Ectodermal cell (in vitro differentiated cells): ENCODE measurements around the gene CEBPE.
A peak's percentile ranks its signal among the peaks of the same experiment; 100 is the strongest.

Experiments used
- H3K27ac ChIP-seq: 2 replicates; pipeline ENCODE4 v1.7.0; 2013; ENCODE audit warnings: mild to moderate bottlenecking, low read depth, low read length; ENCODE audit not compliant: insufficient read depth, poor library complexity, severe bottlenecking
- H3K27me3 ChIP-seq: 2 replicates; pipeline ENCODE4 v1.7.0; 2013; ENCODE audit warnings: mild to moderate bottlenecking, low read length; ENCODE audit not compliant: insufficient read depth, control insufficient read depth, poor library complexity, severe bottlenecking
- H3K36me3 ChIP-seq: one replicate; pipeline ENCODE4 v1.7.0; 2013; ENCODE audit warnings: low read length; ENCODE audit not compliant: control insufficient read depth, insufficient read depth
- H3K4me1 ChIP-seq: one replicate; pipeline ENCODE4 v1.7.0; 2013; ENCODE audit warnings: low read length; ENCODE audit not compliant: control insufficient read depth, insufficient read depth
- H3K4me3 ChIP-seq: 2 replicates; pipeline ENCODE4 v1.7.0; 2013; ENCODE audit warnings: low read depth, low read length, control low read depth; ENCODE audit not compliant: insufficient read depth
- H3K9me3 ChIP-seq: 2 replicates; pipeline ENCODE4 v1.7.0; 2013; ENCODE audit warnings: mild to moderate bottlenecking, low read length, moderate library complexity; ENCODE audit not compliant: control insufficient read depth
- WGBS, 2 experiments: methylation state at CpG; one replicate each; pipeline ENCODE4 v1.1.7; 2013; ENCODE audit warnings: missing lambda C conversion rate in 2 of 2; 5-methylcytosine and 5-hydroxymethylcytosine counted together

Gene CEBPE

DNA sequence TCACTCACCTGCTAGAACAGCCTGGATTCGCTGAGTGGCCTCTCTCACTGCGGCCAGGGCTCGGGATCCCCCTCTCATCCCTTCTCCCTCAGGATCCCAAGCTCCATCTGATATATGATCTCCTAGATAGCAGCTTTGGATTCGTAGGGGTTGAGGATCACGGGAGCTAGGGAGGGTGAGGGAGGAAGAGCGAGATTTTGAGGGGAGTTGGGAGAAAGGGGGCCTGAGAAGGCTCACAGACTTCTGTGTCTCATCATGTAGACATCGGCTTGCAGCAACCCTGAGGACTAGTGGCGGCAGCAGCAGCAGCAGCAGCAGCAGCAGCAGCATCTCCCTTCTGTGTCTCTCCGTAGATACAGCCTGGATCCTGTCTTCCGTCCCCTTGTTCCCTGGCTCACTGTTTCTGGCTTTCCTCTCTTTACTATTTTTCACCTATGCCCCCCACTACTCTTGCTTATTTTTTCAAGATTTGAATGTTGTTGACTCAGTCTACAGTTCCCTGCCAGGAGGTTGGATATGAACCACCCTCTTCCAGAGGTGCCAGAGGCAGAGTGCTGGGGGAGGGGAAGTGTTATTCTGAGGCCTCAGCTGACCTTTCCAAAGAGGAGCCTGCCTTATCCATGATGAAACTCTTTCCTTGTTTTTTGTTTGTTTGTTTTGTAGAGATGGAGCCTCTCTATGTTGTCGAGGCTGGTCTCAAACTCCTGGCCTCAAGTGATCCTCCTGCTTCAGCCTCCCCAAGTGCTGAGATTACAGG, 14.3 kb downstream of the CEBPE start, which contains the start of gene CIROP:
TSS of gene CIROP (minus strand) at position 399 of the 757 bp plus-strand sequence. CDS start at position 330, 69 bp downstream.
- Histone ChIP-seq H3K36me3 (no peaks in the 10 kb centered on the region), H3K4me1 (peaks cover 4% of the 10 kb centered on the region), H3K4me3 (no peak within 1 kb of the TSS), H3K27me3 (no peaks in the 10 kb centered on the region), H3K9me3 (no peaks in the 10 kb centered on the region), H3K27ac (no peak within 1 kb of the TSS)
- WGBS, 2 experiments, result 67 to 71% methylated on average over 11 of the region's 11 CpGs

DNA sequence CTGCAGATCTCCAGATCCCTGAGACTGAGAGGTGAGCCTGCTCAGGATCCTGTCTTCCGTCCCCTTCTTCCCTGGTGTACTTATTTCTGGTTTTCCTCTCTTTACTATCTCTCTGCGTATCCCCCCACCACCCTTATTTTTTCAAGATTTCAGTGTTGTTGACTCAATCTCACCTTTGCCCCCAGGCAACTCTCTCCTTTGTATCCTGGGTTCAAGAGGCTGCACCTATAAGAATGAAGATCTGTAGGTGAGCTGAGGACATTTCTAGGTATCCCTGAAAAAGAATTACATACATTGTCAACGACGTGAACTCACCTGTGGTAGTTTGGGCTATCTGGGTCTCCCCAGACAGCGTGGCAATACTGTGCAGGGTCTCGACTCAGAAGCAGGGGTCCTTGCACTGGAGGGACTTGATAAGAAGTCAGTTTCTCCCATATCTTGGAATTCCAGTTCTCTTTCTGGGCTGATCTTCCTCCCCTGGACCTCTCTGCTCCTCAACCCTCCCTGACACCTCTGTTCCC, 14.9 kb downstream of the CEBPE start:
- no peak overlapping the region for H3K4me3 ChIP-seq
- H3K36me3 ChIP-seq, result no peaks in the 10 kb centered on the region
- no peaks in the 10 kb centered on the region for H3K27me3 ChIP-seq
- WGBS, 2 experiments, result 89% methylated on average over 6 of the region's 6 CpGs
- no peak overlapping the region for H3K27ac ChIP-seq
- no peaks in the 10 kb centered on the region for H3K9me3 ChIP-seq
- peaks cover 4% of the 10 kb centered on the region for H3K4me1 ChIP-seq

DNA sequence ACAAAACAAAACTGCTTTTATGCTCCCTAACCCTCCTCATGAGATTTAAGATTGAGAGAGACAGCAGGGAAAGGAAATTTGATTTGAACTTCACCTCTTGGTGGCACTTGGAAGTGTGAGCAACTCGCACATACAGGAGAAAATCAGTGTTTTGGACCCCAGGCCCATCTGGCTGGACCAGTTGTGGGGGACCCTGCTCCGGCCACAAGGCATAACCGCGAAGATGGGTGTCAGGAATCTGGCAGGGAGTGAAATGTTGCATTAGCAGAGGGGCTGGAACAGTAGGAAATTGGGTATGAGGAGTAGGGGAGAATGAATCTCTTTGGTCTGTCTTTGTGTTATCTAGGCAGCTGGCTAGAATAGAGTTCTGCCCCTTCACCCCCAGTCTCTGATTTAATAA, 15.5 kb downstream of the CEBPE start:
- Histone ChIP-seq H3K4me1 (peaks cover 4% of the 10 kb centered on the region), H3K36me3 (no peaks in the 10 kb centered on the region), H3K27me3 (no peaks in the 10 kb centered on the region), H3K27ac (no peak overlapping the region), H3K9me3 (no peaks in the 10 kb centered on the region), H3K4me3 (no peak overlapping the region)
- WGBS, 2 experiments, result 92 to 93% methylated on average over 4 of the region's 4 CpGs

DNA sequence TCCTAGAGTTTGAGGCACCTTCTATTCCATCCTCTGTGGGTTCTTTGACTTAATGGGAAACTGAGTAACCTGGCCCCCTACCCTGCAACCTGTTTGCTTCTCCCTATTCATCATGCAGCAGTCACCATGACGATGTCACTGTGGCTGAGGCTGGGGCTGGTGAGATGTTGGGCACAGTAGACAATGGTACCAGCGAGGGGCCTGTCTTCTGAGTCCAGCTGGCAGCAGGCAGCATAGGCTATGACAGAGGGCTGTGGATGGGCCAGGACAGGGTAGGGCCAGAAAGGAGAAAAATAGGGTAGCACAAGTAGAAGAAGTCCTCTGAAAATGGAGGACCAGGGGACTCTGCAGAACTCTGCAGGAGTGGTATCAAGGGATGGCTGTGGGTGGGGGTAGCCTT, 16.3 kb downstream of the CEBPE start:
- no peaks in the 10 kb centered on the region for H3K27me3 ChIP-seq
- peaks cover 4% of the 10 kb centered on the region for H3K4me1 ChIP-seq
- H3K4me3 ChIP-seq, result no peak overlapping the region
- no peak overlapping the region for H3K27ac ChIP-seq
- no peaks in the 10 kb centered on the region for H3K9me3 ChIP-seq
- WGBS, 2 experiments, result 93 to 95% methylated on average over 2 of the region's 2 CpGs
- peaks cover 6% of the 10 kb centered on the region for H3K36me3 ChIP-seq

- Histone ChIP-seq H3K36me3 (peaks cover 8% of the 10 kb centered on the region), H3K4me1 (peaks cover 4% of the 10 kb centered on the region), H3K4me3 (no peak overlapping the region), H3K9me3 (no peaks in the 10 kb centered on the region), H3K27me3 (no peaks in the 10 kb centered on the region), H3K27ac (no peak overlapping the region)
- WGBS, 2 experiments, result 92 to 93% methylated on average over 10 of the region's 10 CpGs
Measured at GRCh38 chr14:23101986-23102625, 16.9 kb downstream of the CEBPE start.

- peaks cover 7% of the 10 kb centered on the region for H3K4me1 ChIP-seq
- no peaks in the 10 kb centered on the region for H3K27me3 ChIP-seq
- H3K9me3 ChIP-seq, result no peaks in the 10 kb centered on the region
- 66 to 69% methylated on average over 5 to 6 of the region's 6 CpGs for WGBS, 2 experiments
- peaks cover 8% of the 10 kb centered on the region for H3K36me3 ChIP-seq
- H3K4me3 ChIP-seq, result no peak overlapping the region
- H3K27ac ChIP-seq, result no peak overlapping the region
Measured at GRCh38 chr14:23101213-23101970, 17.7 kb downstream of the CEBPE start.

DNA sequence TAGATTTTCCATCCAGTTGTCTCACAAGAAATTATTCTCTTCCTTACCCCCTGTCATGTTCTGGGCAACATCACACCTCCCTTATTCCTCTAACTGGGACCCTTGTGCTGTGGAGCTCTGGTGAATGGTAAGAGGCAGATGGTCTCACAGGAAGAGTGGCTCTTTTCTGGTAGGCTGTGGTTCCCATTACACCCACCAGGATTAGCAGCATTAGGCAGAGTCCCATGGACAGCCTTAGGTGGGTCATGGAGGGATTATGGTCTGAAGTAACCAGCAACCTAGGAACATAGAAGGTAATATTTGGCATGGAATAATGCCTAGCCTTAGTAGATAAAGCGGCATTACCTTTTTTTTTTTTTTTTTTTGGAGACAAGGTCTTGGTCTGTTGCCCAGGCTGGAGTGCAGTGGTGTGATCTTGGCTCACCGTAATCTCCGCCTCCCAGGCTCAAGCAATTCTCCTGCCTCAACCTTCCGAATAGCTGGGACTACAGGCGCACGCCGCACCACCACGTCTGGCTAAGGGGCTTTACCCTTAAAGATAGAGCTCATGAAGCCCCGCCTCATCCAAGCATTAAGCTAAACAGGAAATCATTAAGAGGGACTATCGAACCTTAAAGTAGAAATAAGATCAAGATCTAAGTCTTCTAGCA, 19.7 kb downstream of the CEBPE start:
- Histone ChIP-seq H3K27ac (no peak overlapping the region), H3K36me3 (peaks cover 8% of the 10 kb centered on the region), H3K9me3 (no peaks in the 10 kb centered on the region), H3K27me3 (no peaks in the 10 kb centered on the region), H3K4me3 (no peak overlapping the region), H3K4me1 (peaks cover 4% of the 10 kb centered on the region)
- 95 to 96% methylated on average over 10 of the region's 10 CpGs for WGBS, 2 experiments

GRCh38 chr14:23097786-23098185, 21.3 kb downstream of the CEBPE start:
- H3K4me1 ChIP-seq, result peaks cover 16% of the 10 kb centered on the region
- H3K27ac ChIP-seq, result no peak overlapping the region
- H3K9me3 ChIP-seq, result no peaks in the 10 kb centered on the region
- WGBS, 2 experiments, result 94 to 95% methylated on average over 7 of the region's 7 CpGs
- no peak overlapping the region for H3K4me3 ChIP-seq
- H3K27me3 ChIP-seq, result no peaks in the 10 kb centered on the region
- H3K36me3 ChIP-seq, result peaks cover 8% of the 10 kb centered on the region

GRCh38 chr14:23095196-23096108, 23.6 kb downstream of the CEBPE start, which contains the start of gene C14orf119:
Gene C14orf119, plus strand, starts transcription at chr14:23095505. Its CDS starts 2,154 bp downstream, at chr14:23097659.
- 0% methylated on average over 46 of the region's 46 CpGs for WGBS, 2 experiments
- H3K4me3 ChIP-seq, result peak within 1 kb of the TSS; percentile 89
- H3K36me3 ChIP-seq, result peaks cover 16% of the 10 kb centered on the region

More at GRCh38 chr14:23095196-23096108, 23.6 kb downstream of the CEBPE start, which contains the start of gene C14orf119:
- H3K27ac ChIP-seq, result peak within 1 kb of the TSS; percentile 83
- H3K27me3 ChIP-seq, result no peaks in the 10 kb centered on the region
- peaks cover 16% of the 10 kb centered on the region for H3K4me1 ChIP-seq
- no peaks in the 10 kb centered on the region for H3K9me3 ChIP-seq
